ENCODE data around the gene DAP. TPM values are rescaled to one million over a fixed set of nuclear protein-coding genes. Genes with fewer than 3 reads are reported as not detected.

The DAP gene
- total and polyA plus RNA-seq, 5 donors from 2014 or later, result 39.8 to 64.2 (median 54.0) TPM

DNA sequence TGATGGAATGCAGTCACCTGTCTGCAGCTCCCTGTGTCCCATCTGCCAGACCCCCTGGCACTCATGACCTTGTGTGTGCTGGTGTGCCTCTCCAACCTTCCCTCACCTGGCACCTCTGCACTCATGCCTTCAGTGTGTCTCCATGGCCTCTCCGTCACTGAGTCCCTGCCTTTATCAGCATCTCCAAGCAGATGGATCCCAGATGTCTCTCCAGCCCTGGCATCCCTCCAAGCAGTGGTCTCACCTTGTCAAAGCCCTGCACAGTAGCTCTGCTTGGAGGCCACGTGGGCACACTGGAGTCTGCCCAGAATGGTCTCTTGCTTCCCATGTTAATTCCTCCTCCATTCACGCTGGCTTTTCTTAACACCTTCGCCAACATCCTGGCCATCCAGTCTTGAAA lies 84.8 kb downstream of the DAP start:
- peaks cover 0 to 4% (median 0%) of the 10 kb centered on the region in 4 donors for H3K4me1 Mint-ChIP-seq
- no peak overlapping the region for H3K4me3 Mint-ChIP-seq
- H3K27me3 ChIP-seq (ENCODE audit: control insufficient read depth, insufficient read depth, low read length), result no peaks in the 10 kb centered on the region
- no peaks in the 10 kb centered on the region for H3K27me3 Mint-ChIP-seq
- peaks cover 31% of the 10 kb centered on the region for H3K36me3 ChIP-seq (ENCODE audit: control insufficient read depth, insufficient read depth, low read length)
- H3K9me3 Mint-ChIP-seq, result peaks cover 0 to 7% (median 0%) of the 10 kb centered on the region in 7 donors
- peaks cover 38% of the 10 kb centered on the region for H3K36me3 Mint-ChIP-seq
- H3K27ac ChIP-seq (ENCODE audit: insufficient read depth, low read length, poor library complexity, severe bottlenecking), result no peak overlapping the region
- ATAC-seq (ENCODE audit: low read depth in 2 of 2) (no peak), DNase-seq (no peak)
- no peaks in the 10 kb centered on the region for H3K4me1 ChIP-seq (ENCODE audit: control insufficient read depth, insufficient read depth, low read length, poor library complexity, severe bottlenecking)
- H3K9me3 ChIP-seq (ENCODE audit: control insufficient read depth in 2 of 2, low read length in 2 of 2), result no peaks in the 10 kb centered on the region
- H3K27ac Mint-ChIP-seq, result no peak overlapping the region
- H3K4me3 ChIP-seq (ENCODE audit: low read depth, low read length), result no peak overlapping the region

DNA sequence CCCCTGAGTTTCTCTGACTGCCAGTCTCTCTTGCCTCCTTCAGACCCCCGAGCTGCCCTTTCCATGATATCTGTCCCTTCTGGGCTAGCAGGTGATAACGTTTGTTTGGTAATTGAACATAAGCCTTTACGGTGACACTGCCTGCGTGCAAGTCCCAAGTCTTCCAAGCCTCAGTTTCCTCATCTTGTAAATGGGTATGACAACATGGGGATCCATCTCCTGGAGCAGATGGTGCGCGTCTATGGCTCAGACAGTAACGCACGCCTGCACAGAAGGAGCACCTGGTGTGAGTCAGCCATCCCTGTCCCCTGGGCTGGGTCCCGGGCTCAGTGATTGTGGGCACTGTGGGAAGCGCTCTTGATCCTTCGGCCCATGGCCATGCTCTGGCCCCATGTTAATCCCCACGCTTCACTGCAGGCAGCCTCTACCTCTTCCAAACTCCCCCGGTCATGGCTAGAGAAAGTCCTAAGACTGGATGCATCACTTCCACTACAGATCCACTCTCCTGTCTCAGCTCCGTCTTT lies 85.8 kb downstream of the DAP start:
- peaks cover 0 to 4% (median 0%) of the 10 kb centered on the region in 4 donors for H3K4me1 Mint-ChIP-seq

DNA sequence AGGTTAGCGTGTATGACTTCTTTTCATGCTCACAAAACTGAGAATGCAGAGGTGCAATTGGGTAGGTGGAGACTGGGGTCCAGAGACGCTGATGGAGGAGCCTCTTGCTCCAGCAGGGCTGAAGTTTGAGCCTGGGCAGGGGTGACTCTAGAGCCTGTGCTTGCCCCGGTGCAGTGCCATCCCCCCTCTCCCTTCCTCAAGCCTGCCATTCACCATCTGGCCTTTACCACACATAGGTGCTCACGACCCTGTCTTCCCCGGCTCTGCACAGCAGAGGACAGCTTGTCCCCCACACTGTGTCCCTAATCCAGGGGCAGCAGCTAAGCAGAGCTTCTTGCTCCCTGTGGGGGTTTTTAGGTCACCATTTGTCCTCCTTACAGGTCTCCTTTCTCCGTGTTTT lies 86.5 kb downstream of the DAP start:
- Histone ChIP-seq H3K9me3 (ENCODE audit: control insufficient read depth in 2 of 2, low read length in 2 of 2) (no peaks in the 10 kb centered on the region), H3K27me3 (ENCODE audit: control insufficient read depth, insufficient read depth, low read length) (no peaks in the 10 kb centered on the region), H3K4me3 (ENCODE audit: low read depth, low read length) (no peak overlapping the region), H3K27ac (ENCODE audit: insufficient read depth, low read length, poor library complexity, severe bottlenecking) (no peak overlapping the region), H3K4me1 (ENCODE audit: control insufficient read depth, insufficient read depth, low read length, poor library complexity, severe bottlenecking) (no peaks in the 10 kb centered on the region), H3K36me3 (ENCODE audit: control insufficient read depth, insufficient read depth, low read length) (peaks cover 17% of the 10 kb centered on the region)
- Mint-ChIP-seq H3K4me1 (peaks cover 0 to 4% (median 0%) of the 10 kb centered on the region in 4 donors), H3K9me3 (peaks cover 0 to 7% (median 0%) of the 10 kb centered on the region in 7 donors), H3K27ac (no peak overlapping the region), H3K4me3 (no peak overlapping the region), H3K27me3 (no peaks in the 10 kb centered on the region), H3K36me3 (peaks cover 23% of the 10 kb centered on the region)
- DNase-seq (no peak), ATAC-seq (ENCODE audit: low read depth in 2 of 2) (no peak)

More for the DNA sequence above, 85.8 kb downstream of the DAP start:
- no peaks in the 10 kb centered on the region for H3K27me3 Mint-ChIP-seq
- H3K4me3 ChIP-seq (ENCODE audit: low read depth, low read length), result no peak overlapping the region
- H3K27me3 ChIP-seq (ENCODE audit: control insufficient read depth, insufficient read depth, low read length), result no peaks in the 10 kb centered on the region
- no peak for DNase-seq
- H3K9me3 Mint-ChIP-seq, result peaks cover 0 to 7% (median 0%) of the 10 kb centered on the region in 7 donors
- H3K27ac Mint-ChIP-seq, result no peak overlapping the region
- ATAC-seq (ENCODE audit: low read depth in 2 of 2), result no peak
- no peak overlapping the region for H3K4me3 Mint-ChIP-seq
- H3K36me3 ChIP-seq (ENCODE audit: control insufficient read depth, insufficient read depth, low read length), result peaks cover 22% of the 10 kb centered on the region
- no peak overlapping the region for H3K27ac ChIP-seq (ENCODE audit: insufficient read depth, low read length, poor library complexity, severe bottlenecking)
- H3K9me3 ChIP-seq (ENCODE audit: control insufficient read depth in 2 of 2, low read length in 2 of 2), result no peaks in the 10 kb centered on the region
- H3K4me1 ChIP-seq (ENCODE audit: control insufficient read depth, insufficient read depth, low read length, poor library complexity, severe bottlenecking), result no peaks in the 10 kb centered on the region
- H3K36me3 Mint-ChIP-seq, result peaks cover 29% of the 10 kb centered on the region

DNA sequence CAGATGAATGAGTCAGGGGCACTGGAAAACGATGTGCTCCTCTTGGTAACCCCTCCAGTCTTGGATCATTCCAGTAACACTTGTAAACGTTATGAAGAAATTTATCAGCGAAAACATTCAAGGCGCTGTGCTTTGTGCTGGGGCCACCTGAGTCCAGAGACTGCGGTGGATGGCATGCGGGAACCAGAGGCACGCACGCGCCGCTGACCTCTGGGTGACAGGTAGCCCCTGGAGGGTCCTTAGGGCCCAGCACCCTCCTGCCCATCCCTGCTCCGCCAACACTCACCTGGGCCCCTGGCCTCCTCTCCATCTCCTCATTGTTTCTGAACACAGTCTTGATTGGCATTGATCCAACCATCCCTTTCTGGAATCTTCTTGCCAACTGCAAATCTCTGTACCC lies 86.9 kb downstream of the DAP start:
- peaks cover 21% of the 10 kb centered on the region for H3K36me3 Mint-ChIP-seq
- H3K4me1 ChIP-seq (ENCODE audit: control insufficient read depth, insufficient read depth, low read length, poor library complexity, severe bottlenecking), result no peaks in the 10 kb centered on the region
- peaks cover 13% of the 10 kb centered on the region for H3K36me3 ChIP-seq (ENCODE audit: control insufficient read depth, insufficient read depth, low read length)
- DNase-seq (no peak), ATAC-seq (ENCODE audit: low read depth in 2 of 2) (no peak)
- H3K27me3 Mint-ChIP-seq, result no peaks in the 10 kb centered on the region
- no peak overlapping the region for H3K27ac ChIP-seq (ENCODE audit: insufficient read depth, low read length, poor library complexity, severe bottlenecking)
- H3K27me3 ChIP-seq (ENCODE audit: control insufficient read depth, insufficient read depth, low read length), result no peaks in the 10 kb centered on the region
- H3K4me1 Mint-ChIP-seq, result peaks cover 0 to 4% (median 0%) of the 10 kb centered on the region in 4 donors
- no peak overlapping the region for H3K4me3 ChIP-seq (ENCODE audit: low read depth, low read length)
- H3K9me3 ChIP-seq (ENCODE audit: control insufficient read depth in 2 of 2, low read length in 2 of 2), result no peaks in the 10 kb centered on the region
- no peak overlapping the region for H3K4me3 Mint-ChIP-seq
- H3K9me3 Mint-ChIP-seq, result peaks cover 0 to 7% (median 0%) of the 10 kb centered on the region in 7 donors
- H3K27ac Mint-ChIP-seq, result no peak overlapping the region

DNA sequence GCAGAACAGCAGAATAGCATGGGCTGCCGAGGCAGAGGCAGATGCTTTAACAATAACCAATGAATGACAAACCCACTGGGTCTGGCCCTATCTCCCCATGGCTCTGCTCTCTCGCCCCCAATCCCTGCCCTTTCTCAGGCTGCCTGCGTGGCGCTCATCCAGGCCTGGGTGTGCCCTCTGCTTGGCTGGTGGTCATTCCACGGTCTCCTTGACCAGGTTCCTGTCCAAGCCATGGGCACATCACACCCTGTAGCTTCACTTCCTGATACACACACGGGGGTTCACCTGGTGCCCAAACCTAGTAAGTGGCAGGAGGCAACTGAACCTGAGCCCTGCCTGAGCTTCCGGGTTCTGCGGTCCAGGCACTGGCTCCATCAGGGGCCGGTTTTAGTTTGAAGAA lies 87.6 kb downstream of the DAP start:
- peaks cover 0 to 4% (median 0%) of the 10 kb centered on the region in 4 donors for H3K4me1 Mint-ChIP-seq
- Histone ChIP-seq H3K36me3 (ENCODE audit: control insufficient read depth, insufficient read depth, low read length) (peaks cover 7% of the 10 kb centered on the region), H3K4me1 (ENCODE audit: control insufficient read depth, insufficient read depth, low read length, poor library complexity, severe bottlenecking) (no peaks in the 10 kb centered on the region), H3K27me3 (ENCODE audit: control insufficient read depth, insufficient read depth, low read length) (no peaks in the 10 kb centered on the region), H3K9me3 (ENCODE audit: control insufficient read depth in 2 of 2, low read length in 2 of 2) (no peaks in the 10 kb centered on the region), H3K27ac (ENCODE audit: insufficient read depth, low read length, poor library complexity, severe bottlenecking) (no peak overlapping the region), H3K4me3 (ENCODE audit: low read depth, low read length) (no peak overlapping the region)
- DNase-seq (no peak), ATAC-seq (ENCODE audit: low read depth in 2 of 2) (no peak)
- H3K4me3 Mint-ChIP-seq, result no peak overlapping the region
- H3K36me3 Mint-ChIP-seq, result peaks cover 14% of the 10 kb centered on the region
- peaks cover 0 to 7% (median 0%) of the 10 kb centered on the region in 7 donors for H3K9me3 Mint-ChIP-seq
- H3K27ac Mint-ChIP-seq, result no peak overlapping the region
- no peaks in the 10 kb centered on the region for H3K27me3 Mint-ChIP-seq

DNA sequence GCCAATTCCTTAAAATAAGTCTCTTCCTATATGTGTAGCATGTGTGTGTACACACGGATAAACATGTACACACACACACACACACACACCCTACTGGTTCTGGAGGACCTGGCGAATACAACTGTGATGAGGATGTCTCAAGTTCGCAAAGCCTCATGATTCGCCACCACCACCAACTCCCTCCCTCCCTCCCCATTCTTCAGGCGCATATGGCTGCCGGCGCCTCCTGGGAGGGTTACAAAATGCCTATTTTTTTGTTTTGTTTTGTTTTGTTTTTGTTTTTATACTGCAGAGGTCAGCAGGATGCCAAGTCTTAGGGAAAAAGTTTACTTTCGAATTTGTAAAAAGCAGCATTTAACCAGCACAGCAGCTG lies 88.0 kb downstream of the DAP start:
- H3K27ac ChIP-seq (ENCODE audit: insufficient read depth, low read length, poor library complexity, severe bottlenecking), result no peak overlapping the region
- H3K4me3 ChIP-seq (ENCODE audit: low read depth, low read length), result no peak overlapping the region
- no peak for DNase-seq
- no peak for ATAC-seq (ENCODE audit: low read depth in 2 of 2)
- Mint-ChIP-seq H3K9me3 (peaks cover 0 to 7% (median 0%) of the 10 kb centered on the region in 7 donors), H3K4me1 (peaks cover 0 to 4% (median 0%) of the 10 kb centered on the region in 4 donors), H3K27me3 (no peaks in the 10 kb centered on the region), H3K4me3 (no peak overlapping the region), H3K36me3 (peaks cover 12% of the 10 kb centered on the region), H3K27ac (no peak overlapping the region)
- no peaks in the 10 kb centered on the region for H3K9me3 ChIP-seq (ENCODE audit: control insufficient read depth in 2 of 2, low read length in 2 of 2)
- H3K27me3 ChIP-seq (ENCODE audit: control insufficient read depth, insufficient read depth, low read length), result no peaks in the 10 kb centered on the region
- peaks cover 3% of the 10 kb centered on the region for H3K36me3 ChIP-seq (ENCODE audit: control insufficient read depth, insufficient read depth, low read length)
- H3K4me1 ChIP-seq (ENCODE audit: control insufficient read depth, insufficient read depth, low read length, poor library complexity, severe bottlenecking), result no peaks in the 10 kb centered on the region

DNA sequence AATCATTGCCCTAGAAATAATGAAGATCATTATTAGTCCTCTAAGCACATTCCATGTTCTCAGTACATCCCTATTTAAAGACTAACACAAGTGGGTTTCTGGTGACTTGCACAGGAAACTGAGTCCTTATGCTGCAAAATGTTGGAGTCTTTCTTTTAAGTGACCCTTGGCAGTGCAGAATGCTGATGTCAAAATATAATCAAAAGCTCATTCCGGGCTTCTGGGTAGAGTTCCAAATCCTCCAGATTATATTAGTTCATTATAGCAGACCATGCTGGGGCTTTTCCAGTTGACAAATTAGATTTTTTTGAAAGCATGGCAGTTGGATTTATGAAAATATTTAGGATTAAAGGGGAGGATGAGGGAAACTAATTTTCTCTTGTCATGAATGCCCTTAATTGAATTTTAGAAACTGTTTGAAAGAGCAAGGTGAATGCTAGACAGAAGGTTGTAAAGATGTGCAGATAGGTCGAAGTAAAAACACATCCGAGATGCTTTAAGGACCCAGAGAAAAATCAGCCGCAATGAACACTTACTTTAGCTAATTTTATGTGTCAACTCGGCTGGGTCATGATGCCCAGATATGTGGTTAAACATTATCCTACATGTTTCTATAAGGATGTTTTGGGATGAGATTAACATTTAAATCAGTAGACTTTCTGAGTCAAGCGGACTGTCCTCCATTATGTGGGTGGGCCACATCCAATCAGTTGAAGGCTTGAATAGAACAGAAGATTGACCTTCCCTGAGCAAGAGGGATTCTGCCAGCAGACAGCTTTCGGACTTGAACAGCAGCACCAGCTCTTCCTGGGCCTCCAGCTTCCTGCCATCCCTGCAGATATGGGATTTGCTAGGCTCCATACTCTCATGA lies 88.7 kb downstream of the DAP start:
- Histone ChIP-seq H3K4me3 (ENCODE audit: low read depth, low read length) (no peak overlapping the region), H3K27ac (ENCODE audit: insufficient read depth, low read length, poor library complexity, severe bottlenecking) (no peak overlapping the region), H3K4me1 (ENCODE audit: control insufficient read depth, insufficient read depth, low read length, poor library complexity, severe bottlenecking) (no peaks in the 10 kb centered on the region), H3K36me3 (ENCODE audit: control insufficient read depth, insufficient read depth, low read length) (no peaks in the 10 kb centered on the region), H3K27me3 (ENCODE audit: control insufficient read depth, insufficient read depth, low read length) (no peaks in the 10 kb centered on the region), H3K9me3 (ENCODE audit: control insufficient read depth in 2 of 2, low read length in 2 of 2) (no peaks in the 10 kb centered on the region)
- Mint-ChIP-seq H3K27me3 (no peaks in the 10 kb centered on the region), H3K4me3 (no peak overlapping the region), H3K4me1 (peaks cover 0 to 4% (median 0%) of the 10 kb centered on the region in 4 donors), H3K9me3 (peaks cover 0 to 5% (median 0%) of the 10 kb centered on the region in 7 donors), H3K36me3 (peaks cover 6% of the 10 kb centered on the region), H3K27ac (no peak overlapping the region)
- ATAC-seq (ENCODE audit: low read depth in 2 of 2) (no peak), DNase-seq (no peak)

Measured in CD4-positive, CD25-positive, alpha-beta regulatory T cell (primary cell).